ENCODE measurements around the gene LILRB1. TPM values are rescaled to one million over a fixed set of nuclear protein-coding genes. Genes with fewer than 3 reads are reported as not detected.
"Not testable (repeated sequence)": the region's sequence is repeated elsewhere in the genome, so short reads cannot be mapped to it uniquely, and the experiment has no call there.

LILRB1 gene
- polyA plus RNA-seq, 1 donor from 2014 or later: not detected

DNA sequence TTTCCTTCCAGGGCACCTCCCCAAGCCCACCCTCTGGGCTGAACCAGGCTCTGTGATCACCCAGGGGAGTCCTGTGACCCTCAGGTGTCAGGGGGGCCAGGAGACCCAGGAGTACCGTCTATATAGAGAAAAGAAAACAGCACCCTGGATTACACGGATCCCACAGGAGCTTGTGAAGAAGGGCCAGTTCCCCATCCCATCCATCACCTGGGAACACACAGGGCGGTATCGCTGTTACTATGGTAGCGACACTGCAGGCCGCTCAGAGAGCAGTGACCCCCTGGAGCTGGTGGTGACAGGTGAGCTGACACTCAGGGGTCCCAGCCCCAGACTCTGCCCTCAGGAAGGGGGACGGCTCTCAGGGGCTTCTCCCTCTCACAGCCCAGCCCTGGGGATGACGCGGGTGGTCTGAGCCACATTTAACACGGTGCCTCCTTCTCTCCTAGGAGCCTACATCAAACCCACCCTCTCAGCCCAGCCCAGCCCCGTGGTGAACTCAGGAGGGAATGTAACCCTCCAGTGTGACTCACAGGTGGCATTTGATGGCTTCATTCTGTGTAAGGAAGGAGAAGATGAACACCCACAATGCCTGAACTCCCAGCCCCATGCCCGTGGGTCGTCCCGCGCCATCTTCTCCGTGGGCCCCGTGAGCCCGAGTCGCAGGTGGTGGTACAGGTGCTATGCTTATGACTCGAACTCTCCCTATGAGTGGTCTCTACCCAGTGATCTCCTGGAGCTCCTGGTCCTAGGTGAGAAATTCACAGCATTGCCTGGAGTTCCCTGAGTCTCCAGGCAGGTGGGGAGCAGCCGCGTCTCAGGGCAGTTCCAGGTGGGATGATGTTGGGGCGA lies 1.4 kb downstream of the LILRB1 start:
- H3K9me2 ChIP-seq (ENCODE audit: insufficient read depth, low read length); H3K4me3 ChIP-seq (ENCODE audit: low read length); H4K20me1 ChIP-seq (ENCODE audit: insufficient read depth); H3K36me3 ChIP-seq (ENCODE audit: insufficient read depth, low read length); H3K27ac ChIP-seq (ENCODE audit: low read length); H3K9ac ChIP-seq (ENCODE audit: low read length); H3K9me3 ChIP-seq (ENCODE audit: low read length); H3K4me2 ChIP-seq (ENCODE audit: low read length); H3F3A ChIP-seq (ENCODE audit: insufficient read depth, low read length, poor library complexity, severe bottlenecking); H3K79me2 ChIP-seq (replicated peaks; ENCODE audit: insufficient read depth, low read length); H3K27me3 ChIP-seq (ENCODE audit: insufficient read depth, low read depth, low read length); H2AFZ ChIP-seq (ENCODE audit: low read depth, low read length): not testable (repeated sequence)

DNA sequence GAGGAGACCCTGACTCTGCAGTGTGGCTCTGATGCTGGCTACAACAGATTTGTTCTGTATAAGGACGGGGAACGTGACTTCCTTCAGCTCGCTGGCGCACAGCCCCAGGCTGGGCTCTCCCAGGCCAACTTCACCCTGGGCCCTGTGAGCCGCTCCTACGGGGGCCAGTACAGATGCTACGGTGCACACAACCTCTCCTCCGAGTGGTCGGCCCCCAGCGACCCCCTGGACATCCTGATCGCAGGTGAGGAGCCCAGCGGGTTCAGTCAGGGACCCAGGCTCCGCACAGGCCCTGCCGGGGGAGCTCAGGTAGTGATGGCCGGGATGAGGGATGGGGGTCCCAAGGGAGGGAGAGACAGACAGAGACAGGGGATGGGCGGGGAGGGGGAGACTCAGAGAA lies 2.2 kb downstream of the LILRB1 start:
- not testable (repeated sequence) for H3K36me3 ChIP-seq (ENCODE audit: insufficient read depth, low read length); H3F3A ChIP-seq (ENCODE audit: insufficient read depth, low read length, poor library complexity, severe bottlenecking); H3K9me3 ChIP-seq (ENCODE audit: low read length); H3K4me3 ChIP-seq (ENCODE audit: low read length); H3K4me2 ChIP-seq (ENCODE audit: low read length); H3K27ac ChIP-seq (ENCODE audit: low read length); H3K27me3 ChIP-seq (ENCODE audit: insufficient read depth, low read depth, low read length); H4K20me1 ChIP-seq (ENCODE audit: insufficient read depth); H3K79me2 ChIP-seq (replicated peaks; ENCODE audit: insufficient read depth, low read length); H3K9me2 ChIP-seq (ENCODE audit: insufficient read depth, low read length); H2AFZ ChIP-seq (ENCODE audit: low read depth, low read length); H3K9ac ChIP-seq (ENCODE audit: low read length)

DNA sequence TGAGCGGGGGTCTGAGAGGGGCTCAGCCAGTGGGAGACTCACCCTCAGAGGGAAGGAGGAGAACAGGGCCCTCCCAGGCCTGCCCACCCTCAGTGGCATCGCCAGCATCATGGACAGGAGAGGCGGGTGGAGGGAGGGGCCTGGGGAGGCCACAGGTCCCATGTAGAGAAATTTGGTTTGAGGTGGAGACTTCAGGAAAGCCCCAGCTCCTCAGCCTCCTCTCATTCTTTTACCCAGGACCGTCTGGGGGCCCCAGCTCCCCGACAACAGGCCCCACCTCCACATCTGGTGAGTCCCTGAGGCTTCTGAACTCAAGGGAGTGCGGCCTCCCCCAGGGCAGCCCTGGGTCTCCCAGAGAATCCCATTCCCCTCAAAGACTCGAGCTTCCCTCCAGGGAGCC lies 3.1 kb downstream of the LILRB1 start:
- H3K27me3 ChIP-seq (ENCODE audit: insufficient read depth, low read depth, low read length): no peaks in the 10 kb centered on the region
- no peak overlapping the region for H3K4me3 ChIP-seq (ENCODE audit: low read length)
- H3K27ac ChIP-seq (ENCODE audit: low read length): no peak overlapping the region
- H3F3A ChIP-seq (ENCODE audit: insufficient read depth, low read length, poor library complexity, severe bottlenecking): no peaks in the 10 kb centered on the region
- TF ChIP-seq MXI1 (conservative IDR thresholded peaks at IDR 0.05; ENCODE audit: poor library complexity, severe bottlenecking): no peak
- TF ChIP-seq, protein P1, sequence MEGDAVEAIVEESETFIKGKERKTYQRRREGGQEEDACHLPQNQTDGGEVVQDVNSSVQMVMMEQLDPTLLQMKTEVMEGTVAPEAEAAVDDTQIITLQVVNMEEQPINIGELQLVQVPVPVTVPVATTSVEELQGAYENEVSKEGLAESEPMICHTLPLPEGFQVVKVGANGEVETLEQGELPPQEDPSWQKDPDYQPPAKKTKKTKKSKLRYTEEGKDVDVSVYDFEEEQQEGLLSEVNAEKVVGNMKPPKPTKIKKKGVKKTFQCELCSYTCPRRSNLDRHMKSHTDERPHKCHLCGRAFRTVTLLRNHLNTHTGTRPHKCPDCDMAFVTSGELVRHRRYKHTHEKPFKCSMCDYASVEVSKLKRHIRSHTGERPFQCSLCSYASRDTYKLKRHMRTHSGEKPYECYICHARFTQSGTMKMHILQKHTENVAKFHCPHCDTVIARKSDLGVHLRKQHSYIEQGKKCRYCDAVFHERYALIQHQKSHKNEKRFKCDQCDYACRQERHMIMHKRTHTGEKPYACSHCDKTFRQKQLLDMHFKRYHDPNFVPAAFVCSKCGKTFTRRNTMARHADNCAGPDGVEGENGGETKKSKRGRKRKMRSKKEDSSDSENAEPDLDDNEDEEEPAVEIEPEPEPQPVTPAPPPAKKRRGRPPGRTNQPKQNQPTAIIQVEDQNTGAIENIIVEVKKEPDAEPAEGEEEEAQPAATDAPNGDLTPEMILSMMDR (IDR thresholded peaks at IDR 0.05; ENCODE audit: poor library complexity, severe bottlenecking): no peak
- TF ChIP-seq POLR2AphosphoS5 (IDR thresholded peaks at IDR 0.05): no peak
- TF ChIP-seq EZH2 (IDR thresholded peaks at IDR 0.05; ENCODE audit: borderline replicate concordance, insufficient read depth, low read length, poor library complexity, severe bottlenecking): no peak
- TF ChIP-seq, protein P2, sequence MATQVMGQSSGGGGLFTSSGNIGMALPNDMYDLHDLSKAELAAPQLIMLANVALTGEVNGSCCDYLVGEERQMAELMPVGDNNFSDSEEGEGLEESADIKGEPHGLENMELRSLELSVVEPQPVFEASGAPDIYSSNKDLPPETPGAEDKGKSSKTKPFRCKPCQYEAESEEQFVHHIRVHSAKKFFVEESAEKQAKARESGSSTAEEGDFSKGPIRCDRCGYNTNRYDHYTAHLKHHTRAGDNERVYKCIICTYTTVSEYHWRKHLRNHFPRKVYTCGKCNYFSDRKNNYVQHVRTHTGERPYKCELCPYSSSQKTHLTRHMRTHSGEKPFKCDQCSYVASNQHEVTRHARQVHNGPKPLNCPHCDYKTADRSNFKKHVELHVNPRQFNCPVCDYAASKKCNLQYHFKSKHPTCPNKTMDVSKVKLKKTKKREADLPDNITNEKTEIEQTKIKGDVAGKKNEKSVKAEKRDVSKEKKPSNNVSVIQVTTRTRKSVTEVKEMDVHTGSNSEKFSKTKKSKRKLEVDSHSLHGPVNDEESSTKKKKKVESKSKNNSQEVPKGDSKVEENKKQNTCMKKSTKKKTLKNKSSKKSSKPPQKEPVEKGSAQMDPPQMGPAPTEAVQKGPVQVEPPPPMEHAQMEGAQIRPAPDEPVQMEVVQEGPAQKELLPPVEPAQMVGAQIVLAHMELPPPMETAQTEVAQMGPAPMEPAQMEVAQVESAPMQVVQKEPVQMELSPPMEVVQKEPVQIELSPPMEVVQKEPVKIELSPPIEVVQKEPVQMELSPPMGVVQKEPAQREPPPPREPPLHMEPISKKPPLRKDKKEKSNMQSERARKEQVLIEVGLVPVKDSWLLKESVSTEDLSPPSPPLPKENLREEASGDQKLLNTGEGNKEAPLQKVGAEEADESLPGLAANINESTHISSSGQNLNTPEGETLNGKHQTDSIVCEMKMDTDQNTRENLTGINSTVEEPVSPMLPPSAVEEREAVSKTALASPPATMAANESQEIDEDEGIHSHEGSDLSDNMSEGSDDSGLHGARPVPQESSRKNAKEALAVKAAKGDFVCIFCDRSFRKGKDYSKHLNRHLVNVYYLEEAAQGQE (IDR thresholded peaks at IDR 0.05; ENCODE audit: borderline replicate concordance): no peak
- no peak for TF ChIP-seq TAF1 (IDR thresholded peaks at IDR 0.05; ENCODE audit: low read depth)
- no peak for TF ChIP-seq EP300 (conservative IDR thresholded peaks at IDR 0.05; ENCODE audit: poor library complexity, severe bottlenecking)
- TF ChIP-seq RAD21 (conservative IDR thresholded peaks at IDR 0.05): no peak
- TF ChIP-seq SMC3 (conservative IDR thresholded peaks at IDR 0.05; ENCODE audit: poor library complexity): no peak
- H3K9ac ChIP-seq (ENCODE audit: low read length): no peak overlapping the region
- H2AFZ ChIP-seq (ENCODE audit: low read depth, low read length): no peak overlapping the region
- H4K20me1 ChIP-seq (ENCODE audit: insufficient read depth): no peaks in the 10 kb centered on the region
- no peaks in the 10 kb centered on the region for H3K79me2 ChIP-seq (replicated peaks; ENCODE audit: insufficient read depth, low read length)
- H3K4me2 ChIP-seq (ENCODE audit: low read length): no peak overlapping the region
- no peaks in the 10 kb centered on the region for H3K9me2 ChIP-seq (ENCODE audit: insufficient read depth, low read length)
- H3K36me3 ChIP-seq (ENCODE audit: insufficient read depth, low read length): no peaks in the 10 kb centered on the region
- H3K9me3 ChIP-seq (ENCODE audit: low read length): peaks cover 2% of the 10 kb centered on the region

DNA sequence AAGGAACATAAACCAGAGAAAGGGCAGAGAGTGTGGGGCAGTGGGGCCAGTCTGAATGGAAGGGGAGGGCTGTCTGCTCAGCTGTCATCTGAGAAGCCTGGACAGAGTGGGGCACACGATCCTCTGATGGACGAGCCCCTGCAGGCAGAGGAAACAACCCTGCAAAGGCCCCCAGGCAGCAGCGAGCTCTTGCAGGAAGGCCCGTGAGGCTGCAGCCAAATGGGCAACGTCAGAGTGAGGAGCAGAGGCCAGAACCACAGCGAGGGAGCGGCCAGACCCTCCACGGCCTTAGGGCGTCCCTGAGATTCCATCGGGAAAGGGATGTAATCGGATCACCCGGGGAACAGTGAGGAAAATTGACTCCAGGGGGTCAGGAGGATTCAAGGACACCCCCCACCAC lies 5.8 kb downstream of the LILRB1 start:
- H3K4me2 ChIP-seq (ENCODE audit: low read length); H3K9me2 ChIP-seq (ENCODE audit: insufficient read depth, low read length); H3K27ac ChIP-seq (ENCODE audit: low read length); H2AFZ ChIP-seq (ENCODE audit: low read depth, low read length); H3K36me3 ChIP-seq (ENCODE audit: insufficient read depth, low read length); H3F3A ChIP-seq (ENCODE audit: insufficient read depth, low read length, poor library complexity, severe bottlenecking); H4K20me1 ChIP-seq (ENCODE audit: insufficient read depth); H3K9me3 ChIP-seq (ENCODE audit: low read length); H3K4me3 ChIP-seq (ENCODE audit: low read length); H3K9ac ChIP-seq (ENCODE audit: low read length); H3K79me2 ChIP-seq (replicated peaks; ENCODE audit: insufficient read depth, low read length); H3K27me3 ChIP-seq (ENCODE audit: insufficient read depth, low read depth, low read length): not testable (repeated sequence)

All from neural cell (in vitro differentiated cells).